ENCODE measurements around the gene DGUOK. TPM values are rescaled to one million over a fixed set of nuclear protein-coding genes. Genes with fewer than 3 reads are reported as not detected.
"Not testable (repeated sequence)": the region's sequence is repeated elsewhere in the genome, so short reads cannot be mapped to it uniquely, and the experiment has no call there.

Gene DGUOK
- total RNA-seq, 1 experiment from 2014 or later = 89.7 TPM

DNA sequence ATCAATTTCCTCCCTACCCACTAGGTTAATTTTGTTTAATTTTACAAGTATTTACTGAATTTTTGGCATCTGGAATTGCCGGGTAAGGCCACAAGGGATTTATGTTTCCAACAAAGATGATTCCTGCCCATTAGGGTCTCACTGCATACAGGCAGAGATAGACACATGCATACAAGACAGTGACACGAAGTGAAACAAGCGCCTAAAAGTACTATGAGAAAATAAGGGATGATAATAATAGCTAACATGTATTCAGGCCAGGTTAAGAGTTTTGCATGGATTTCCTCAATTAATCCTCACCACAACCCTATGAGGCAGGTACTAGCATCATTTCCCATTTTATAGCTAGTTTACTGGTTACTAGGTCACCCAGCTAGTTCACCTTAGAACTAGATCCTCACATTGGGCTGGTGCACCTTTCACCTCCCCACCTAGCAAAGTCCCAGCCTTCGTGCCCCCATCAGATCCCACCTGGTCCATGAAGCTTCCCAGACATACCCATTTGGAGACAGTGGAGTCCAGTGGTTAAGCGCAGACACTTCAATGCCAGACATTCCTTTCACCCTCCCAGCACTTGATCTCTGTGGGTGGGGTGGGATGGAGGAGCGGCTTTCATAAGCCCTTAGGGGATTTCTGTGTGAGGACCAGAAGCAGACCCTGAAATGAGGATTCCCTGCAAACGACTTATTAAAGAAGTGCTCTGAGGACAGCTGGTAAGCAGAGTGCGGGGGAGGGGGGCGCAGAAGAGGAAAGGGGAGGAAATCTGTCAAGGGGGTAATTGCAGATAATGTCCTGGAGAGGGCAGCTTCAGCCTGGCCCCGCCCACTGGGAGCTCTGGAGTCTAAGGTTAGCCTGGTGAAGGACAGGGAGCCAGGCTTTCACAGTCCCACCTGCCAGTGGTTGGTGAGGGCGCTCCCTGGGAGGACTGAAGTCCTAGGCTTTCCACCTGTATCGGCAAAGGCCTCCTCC, 5.8 kb upstream of the DGUOK start:
- DNase-seq (ENCODE audit: low read depth) = peak; percentile 27

DNA sequence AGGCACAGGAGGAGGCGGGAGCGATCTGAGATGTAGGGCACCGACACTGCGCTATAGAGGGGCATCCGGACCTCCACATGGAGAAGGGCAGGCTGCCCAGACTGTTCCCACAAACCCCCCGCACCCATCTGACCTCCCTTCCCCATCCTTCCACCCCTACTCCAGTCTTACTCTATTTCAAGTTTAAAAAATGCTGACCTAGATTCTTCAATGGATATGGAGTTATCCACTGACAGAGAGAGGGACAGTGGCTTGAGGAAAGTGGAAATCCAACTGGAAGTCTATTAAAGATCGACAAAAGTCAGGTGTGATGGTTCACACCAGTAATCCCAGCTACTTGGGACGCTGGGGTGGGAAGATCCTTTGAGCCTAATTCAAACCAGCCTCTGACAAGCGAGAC, 5.1 kb upstream of the DGUOK start:
- DNase-seq (ENCODE audit: low read depth) = no peak

DNA sequence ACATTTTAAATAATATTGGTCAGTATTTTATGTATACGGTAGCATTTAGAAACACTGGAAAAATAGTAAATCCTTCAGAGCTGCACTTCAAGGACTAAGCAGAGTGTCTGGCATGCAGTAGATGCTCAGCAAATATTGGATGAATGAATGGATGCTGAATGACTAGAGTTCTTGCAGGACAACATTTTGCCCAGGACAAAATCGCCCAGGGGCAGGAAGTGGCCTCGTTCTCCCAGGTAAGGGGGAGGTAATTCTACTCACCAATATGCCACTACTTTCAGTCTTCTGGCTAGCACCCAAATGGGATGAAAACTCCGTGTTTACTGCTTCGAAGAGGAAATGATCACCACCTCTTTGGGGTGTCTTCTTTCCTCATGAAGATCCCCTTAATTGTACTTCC, 4.0 kb upstream of the DGUOK start:
- DNase-seq (ENCODE audit: low read depth) = no peak

DNA sequence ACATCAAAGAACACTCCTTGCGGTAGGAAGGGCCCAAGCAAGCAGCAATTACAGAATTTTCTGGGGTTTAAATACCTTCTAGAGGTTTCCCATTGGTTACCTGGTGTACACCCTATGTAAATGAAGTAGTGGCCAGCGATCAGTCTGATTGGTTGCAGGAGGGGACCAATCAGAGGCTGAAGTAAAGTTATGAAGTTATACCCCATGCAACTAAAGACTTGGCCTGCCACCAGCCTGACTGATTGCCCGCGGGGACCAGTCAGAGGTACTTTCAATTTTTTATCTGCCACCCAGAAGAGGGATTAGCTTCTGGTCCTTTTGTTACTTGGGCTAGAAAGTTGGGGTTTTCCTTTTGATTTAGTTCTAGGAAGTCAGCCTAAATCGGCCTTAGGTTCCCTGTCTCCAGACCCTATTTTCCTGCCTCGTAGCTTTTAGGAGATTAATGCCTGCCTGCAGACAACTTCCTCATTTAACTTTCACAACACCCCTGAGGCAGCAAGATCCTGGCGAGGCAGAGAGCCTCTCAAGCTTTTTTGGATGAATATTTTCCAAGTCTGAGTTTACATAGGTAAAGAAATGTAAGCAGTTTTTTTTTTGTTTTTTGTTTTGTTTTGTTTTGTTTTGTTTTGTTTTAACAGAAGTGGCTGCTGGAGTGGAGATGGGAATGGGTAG, 1.5 kb upstream of the DGUOK start:
- no peak for DNase-seq (ENCODE audit: low read depth)

DNA sequence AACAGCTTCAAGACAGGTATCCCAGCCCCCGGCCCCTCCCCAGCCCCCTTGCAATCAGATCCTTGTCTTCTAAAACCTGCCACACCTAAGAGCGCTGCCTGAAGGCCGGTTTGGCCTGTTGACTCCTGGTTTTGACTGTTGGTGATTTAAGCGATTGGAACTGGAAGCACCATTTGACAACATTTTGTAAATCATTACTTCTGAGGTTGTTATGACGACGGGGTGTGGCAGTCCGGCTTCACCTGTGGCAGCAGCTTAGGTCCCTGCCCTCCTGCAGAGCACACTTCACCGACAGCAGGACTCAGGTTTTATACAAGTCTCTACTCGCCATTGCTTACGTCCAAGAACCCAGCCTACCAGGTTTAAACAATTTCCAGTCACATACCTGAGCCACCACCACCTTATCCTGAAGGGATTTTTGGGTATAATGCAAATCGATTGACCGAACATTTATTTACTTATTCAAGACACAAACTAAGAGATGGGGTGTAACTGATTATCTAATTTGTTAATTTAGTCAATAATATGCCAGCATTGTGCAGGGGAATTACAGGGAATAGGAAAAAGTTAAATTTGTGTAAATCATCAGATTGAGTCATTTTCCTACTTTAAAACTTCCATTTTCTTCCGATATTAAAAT, 707 bp upstream of the DGUOK start:
- DNase-seq (ENCODE audit: low read depth) = no peak

DNA sequence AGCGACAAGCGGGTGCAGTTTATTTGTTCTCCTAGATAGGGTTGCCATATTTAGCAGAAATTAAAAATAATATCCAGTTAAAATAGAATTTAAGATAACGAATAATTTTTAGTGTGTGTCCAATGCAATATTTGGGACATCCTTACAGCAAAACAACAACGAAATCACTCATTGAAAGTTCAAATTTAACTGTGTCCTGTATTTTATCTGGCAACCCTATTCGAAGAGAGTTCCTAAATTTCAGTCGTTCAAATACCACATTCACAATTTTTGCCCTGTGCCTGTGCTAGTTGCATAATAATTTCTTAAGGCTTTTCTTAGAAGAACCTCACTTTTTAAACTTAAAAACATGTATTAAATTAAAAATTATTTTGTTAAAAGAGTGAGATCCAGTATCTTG, 664 bp downstream of the DGUOK start:
- no peak for DNase-seq (ENCODE audit: low read depth)

- no peak for DNase-seq (ENCODE audit: low read depth)
Measured at GRCh38 chr2:73928963-73929347, 2.3 kb downstream of the DGUOK start.

- DNase-seq (ENCODE audit: low read depth) = no peak
Measured at GRCh38 chr2:73930386-73930785, 3.7 kb downstream of the DGUOK start.

DNA sequence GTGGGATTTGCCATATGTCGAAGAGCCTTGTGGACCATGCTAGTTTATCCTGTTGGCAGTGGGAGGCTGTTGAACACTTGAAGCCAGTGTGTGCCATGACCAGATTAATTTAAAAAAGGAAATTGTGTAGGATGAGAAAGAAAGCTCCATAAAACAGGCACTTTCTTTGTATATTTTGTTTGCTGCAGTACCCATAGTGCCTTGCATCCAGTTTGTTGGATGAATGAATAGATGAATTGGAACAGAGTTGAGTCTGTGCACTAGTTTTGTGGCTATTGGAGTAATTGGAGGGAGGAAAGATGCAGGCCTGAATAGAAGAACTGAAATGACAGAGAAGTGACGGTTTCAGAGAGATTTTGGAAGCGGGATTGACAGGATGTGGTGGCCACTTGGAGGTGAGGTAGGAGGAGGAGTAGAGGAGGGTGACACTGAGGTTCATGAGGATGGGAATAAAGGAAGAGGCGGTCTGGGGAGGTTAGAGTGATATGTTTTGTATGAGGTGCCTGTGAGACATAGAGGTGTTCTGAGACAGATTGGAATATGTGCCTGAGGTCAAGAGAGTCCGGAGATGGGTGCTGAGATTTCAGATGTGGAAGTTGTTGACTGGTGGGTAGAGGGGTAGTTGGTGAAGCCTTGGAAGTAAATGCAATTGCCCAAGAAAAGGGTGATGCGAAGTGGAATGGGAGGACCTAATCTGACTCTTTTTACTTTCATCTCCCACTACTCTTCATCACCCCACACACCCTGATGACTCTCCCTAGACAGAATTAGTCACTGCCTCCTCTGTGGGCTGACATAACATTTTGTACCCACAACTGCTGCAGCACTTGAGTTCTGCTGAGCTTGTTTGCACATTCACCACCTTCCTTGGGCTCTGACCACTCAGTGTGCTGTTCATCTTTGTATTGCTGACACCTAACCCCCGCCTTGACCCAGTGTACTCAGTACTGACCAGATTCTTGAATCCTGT, 5.1 kb downstream of the DGUOK start:
- peak; percentile 79 for DNase-seq (ENCODE audit: low read depth)

DNA sequence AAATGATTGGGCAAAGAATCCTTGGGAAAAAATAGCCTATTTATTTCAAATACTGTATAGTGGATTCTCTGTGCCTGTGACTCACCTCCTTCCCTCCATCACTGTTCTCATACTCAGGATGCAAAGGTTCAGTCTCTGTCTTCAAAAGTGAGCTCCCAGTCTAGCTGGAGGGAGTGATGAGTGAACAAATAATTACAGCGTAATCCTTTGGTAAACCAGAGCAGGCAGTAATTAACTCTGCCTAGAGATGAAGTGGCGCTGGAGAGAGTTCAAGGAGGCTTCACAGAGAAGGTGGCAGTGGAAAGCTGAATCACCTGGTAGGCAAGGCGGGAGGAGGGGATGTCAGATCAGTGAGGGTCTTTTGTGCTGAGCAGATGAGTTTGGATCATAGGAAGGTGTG, 6.5 kb downstream of the DGUOK start:
- DNase-seq (ENCODE audit: low read depth) = no peak

- no peak for DNase-seq (ENCODE audit: low read depth)
Measured at GRCh38 chr2:73935641-73936040, 9.0 kb downstream of the DGUOK start.

DNA sequence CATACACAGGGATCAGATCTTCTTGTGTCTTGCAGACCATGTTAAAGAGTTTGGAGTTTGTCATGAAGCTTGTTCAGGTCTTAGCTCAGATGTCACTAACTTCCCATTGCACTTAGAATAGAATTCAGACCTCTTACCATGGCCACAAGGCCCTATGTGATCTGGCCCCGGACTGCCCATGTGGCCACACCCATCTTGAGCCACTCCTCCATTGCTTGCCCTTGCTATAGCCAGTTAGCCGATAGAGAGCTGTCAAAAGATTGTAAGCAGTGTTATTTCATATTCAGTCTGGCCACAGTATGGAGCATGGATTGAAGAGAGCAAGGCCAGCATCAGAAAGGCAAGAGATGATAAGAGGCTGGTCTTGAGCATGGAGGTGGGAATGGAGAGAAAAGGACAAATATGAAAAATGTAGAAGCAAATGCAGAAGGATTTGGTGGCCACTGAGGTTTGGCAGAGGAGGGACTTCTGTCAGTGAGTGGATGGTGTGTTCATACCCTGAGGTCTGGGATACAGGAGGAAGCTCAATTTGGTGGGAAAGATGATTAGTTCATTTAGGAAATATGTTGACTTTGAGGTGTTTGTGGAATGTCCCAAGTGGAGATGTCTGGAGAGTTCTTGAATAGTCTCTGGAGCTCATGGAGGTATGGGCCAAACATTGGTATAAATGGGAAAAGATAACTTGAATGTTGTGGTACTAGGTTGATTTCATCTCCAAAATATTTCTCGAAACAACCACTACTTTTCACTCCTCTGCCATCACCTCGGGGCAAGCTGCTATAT, 10.6 kb downstream of the DGUOK start:
- no peak for DNase-seq (ENCODE audit: low read depth)

DNA sequence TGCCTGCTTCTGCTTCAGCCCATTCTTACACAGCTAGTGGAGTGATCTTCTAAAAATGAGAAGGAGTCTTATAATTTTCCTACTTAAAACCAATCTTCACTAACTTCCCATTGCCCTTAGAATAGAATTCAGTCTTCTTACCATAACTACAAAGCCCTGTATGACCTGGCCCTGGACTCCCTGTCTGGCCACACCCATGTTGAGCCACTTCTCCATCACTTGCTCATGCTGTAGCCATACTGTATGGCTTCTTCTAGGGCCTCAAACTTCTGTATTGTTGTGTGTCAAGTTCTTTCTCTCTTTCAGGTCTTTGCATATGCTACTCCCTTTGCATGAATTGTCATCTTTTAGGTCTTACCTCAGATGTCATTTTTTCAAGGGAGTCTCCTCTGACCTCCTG, 11.2 kb downstream of the DGUOK start:
- DNase-seq (ENCODE audit: low read depth) = no peak

GRCh38 chr2:73938718-73939352, 12.2 kb downstream of the DGUOK start:
- DNase-seq (ENCODE audit: low read depth) = peak; percentile 85

DNA sequence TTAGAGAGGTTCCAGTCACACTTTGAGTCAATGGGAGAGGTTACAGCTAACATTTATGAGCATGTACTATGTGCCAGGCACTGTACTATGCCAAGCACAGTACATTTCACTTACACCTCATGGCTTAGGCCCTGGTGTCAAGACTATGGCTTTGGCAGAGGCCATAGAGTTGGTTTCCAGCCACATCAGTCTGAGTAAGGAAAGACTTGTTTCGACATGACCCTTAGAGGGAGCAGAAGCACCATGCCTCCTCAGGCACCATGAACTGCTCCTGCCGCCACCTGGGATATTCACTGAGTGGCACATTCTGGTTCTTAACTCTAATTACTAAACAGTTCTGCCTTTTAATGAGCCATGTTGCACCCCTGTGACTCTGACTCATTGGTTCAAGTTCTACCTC, 12.7 kb downstream of the DGUOK start:
- DNase-seq (ENCODE audit: low read depth) = peak; percentile 46

- not testable (repeated sequence) for DNase-seq (ENCODE audit: low read depth)
Measured at GRCh38 chr2:73940066-73940465, 13.4 kb downstream of the DGUOK start.

DNA sequence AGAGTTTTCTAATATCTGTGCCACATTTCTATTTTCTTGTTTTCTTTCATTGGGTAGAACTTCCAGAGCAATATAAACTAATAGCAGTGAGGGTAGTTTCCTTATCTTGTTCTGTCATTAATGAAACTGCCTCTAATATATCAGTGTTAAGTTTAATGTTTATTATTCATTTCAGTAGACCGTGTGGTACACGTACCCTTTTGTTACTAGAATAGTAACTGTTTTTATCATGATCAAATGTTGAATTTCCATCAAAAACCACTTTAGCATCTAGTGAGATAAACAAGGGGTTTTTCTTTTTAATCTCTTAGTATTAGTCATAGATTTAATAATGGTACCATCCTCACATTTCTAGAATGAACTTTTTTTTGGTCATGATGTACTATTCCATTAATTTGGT, 16.0 kb downstream of the DGUOK start:
- no peak for DNase-seq (ENCODE audit: low read depth)

- no peak for DNase-seq (ENCODE audit: low read depth)
Measured at GRCh38 chr2:73944714-73945113, 18.0 kb downstream of the DGUOK start.

GRCh38 chr2:73946215-73946614, 19.5 kb downstream of the DGUOK start:
- no peak for DNase-seq (ENCODE audit: low read depth)

- no peak for DNase-seq (ENCODE audit: low read depth)
Measured at GRCh38 chr2:73946666-73947065, 20.0 kb downstream of the DGUOK start.

All from HT1080 (cell line).